SK-N-SH treated with all-trans-retinoic acid at 6 μM for 48 hours (cell line): ENCODE data around the gene HLF.

Source experiments
- ARNTL ChIP-seq: fragments of 450-650 bp; formaldehyde crosslinking; IDR thresholded peaks from 2 replicates; pipeline ENCODE4 v1.5.0; 2020; ENCODE audit warnings: low read depth, mild to moderate bottlenecking, moderate library complexity, borderline replicate concordance
- GLIS3 ChIP-seq: fragments of 250-450 bp; sonication (Bioruptor Pico); IDR thresholded peaks from 2 replicates; pipeline ENCODE4 v1.5.0; 2020; ENCODE audit warnings: mild to moderate bottlenecking, moderate library complexity
- OSR1 ChIP-seq: fragments of 250-450 bp; sonication (Bioruptor Pico); IDR thresholded peaks from 2 replicates; pipeline ENCODE4 v1.8.0; 2022; ENCODE audit warnings: moderate library complexity, mild to moderate bottlenecking, inconsistent platforms
- PPARA ChIP-seq: fragments of 250-450 bp; sonication (Bioruptor Pico); IDR thresholded peaks from 2 replicates; pipeline ENCODE4 v1.5.0; 2020; ENCODE audit warnings: mild to moderate bottlenecking, borderline replicate concordance
- RARB ChIP-seq: fragments of 250-450 bp; sonication (Bioruptor Pico); IDR thresholded peaks from 2 replicates; pipeline ENCODE4 v1.8.0; 2021; ENCODE audit warnings: mild to moderate bottlenecking, moderate library complexity
- SNAI2 ChIP-seq: fragments of 250-450 bp; sonication (Bioruptor Pico); IDR thresholded peaks from 2 replicates; pipeline ENCODE4 v1.5.0; 2020; ENCODE audit warnings: mild to moderate bottlenecking, moderate library complexity
- TOX ChIP-seq: fragments of 250-450 bp; sonication (Bioruptor Pico); IDR thresholded peaks from 2 replicates; pipeline ENCODE4 v1.8.0; 2021; ENCODE audit warnings: mild to moderate bottlenecking, moderate library complexity, borderline replicate concordance
- ZFP3 ChIP-seq: fragments of 250-450 bp; sonication (Bioruptor Pico); IDR thresholded peaks from 2 replicates; pipeline ENCODE4 v1.5.0; 2020; ENCODE audit warnings: mild to moderate bottlenecking, moderate library complexity
- ZNF565 ChIP-seq: fragments of 450-650 bp; formaldehyde crosslinking; conservative IDR thresholded peaks from 2 replicates; pipeline ENCODE4 v1.5.0; 2020; ENCODE audit warnings: low read depth, mild to moderate bottlenecking, moderate library complexity
- TF ChIP-seq, protein P1 (sequence below): fragments of 250-450 bp; sonication (Bioruptor Pico); IDR thresholded peaks from 2 replicates; pipeline ENCODE4 v1.5.1; 2020; ENCODE audit warnings: low read depth, mild to moderate bottlenecking, moderate library complexity
- TF ChIP-seq, protein P2 (sequence below): fragments of 250-450 bp; sonication (Bioruptor Pico); IDR thresholded peaks from 2 replicates; pipeline ENCODE4 v1.8.0; 2020; ENCODE audit warnings: mild to moderate bottlenecking, moderate library complexity, borderline replicate concordance

DNA sequence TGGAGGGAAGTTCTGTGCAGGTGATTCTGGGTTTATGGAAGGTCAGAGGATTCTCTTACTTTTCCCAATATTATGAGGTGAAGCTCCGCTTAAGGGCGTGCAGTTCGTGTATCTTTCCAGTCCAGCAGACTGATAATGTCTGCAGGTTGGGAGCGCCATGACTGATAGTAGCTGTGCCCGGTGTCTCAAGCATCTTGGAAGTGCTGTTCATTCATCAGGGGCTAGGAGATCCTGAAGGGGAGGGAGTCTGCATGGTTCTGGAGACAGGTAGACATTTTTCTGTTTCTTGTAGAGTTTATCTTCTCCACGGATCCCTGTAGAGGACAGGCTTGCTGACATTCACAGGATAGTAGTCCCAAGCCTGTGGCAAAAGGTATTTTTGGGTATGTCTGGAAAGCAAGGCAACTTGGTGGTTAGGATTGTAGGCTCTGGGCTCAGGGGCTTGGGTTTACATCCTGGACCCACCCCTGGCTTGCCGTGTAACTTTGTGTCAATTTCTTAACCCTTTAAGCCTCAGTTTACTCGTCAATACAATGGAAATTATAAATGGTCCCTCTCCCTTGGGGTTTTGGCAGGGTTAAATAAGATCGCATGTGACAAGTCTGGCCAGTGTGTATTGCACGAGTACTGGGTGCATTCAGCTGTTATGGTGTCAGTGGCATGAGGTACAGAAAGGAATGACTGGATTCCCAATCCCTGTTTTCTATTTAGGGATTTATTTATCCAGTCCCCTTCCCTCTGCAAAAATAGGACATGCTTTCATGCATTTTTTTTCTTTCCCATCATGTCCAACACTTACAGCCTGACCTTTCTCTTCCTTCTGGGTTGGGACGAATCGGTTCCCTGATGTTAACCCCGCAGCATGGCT is 8.2 kb downstream of the HLF start:
- TF ChIP-seq RARB (no peak), ZNF565 (CRISPR knock-in tag) (no peak), GLIS3 (CRISPR knock-in tag) (no peak), ARNTL (CRISPR knock-in tag) (no peak), ZFP3 (CRISPR knock-in tag) (no peak), TOX (CRISPR knock-in tag) (no peak), PPARA (no peak), OSR1 (no peak), SNAI2 (no peak)
- TF ChIP-seq, protein P1, sequence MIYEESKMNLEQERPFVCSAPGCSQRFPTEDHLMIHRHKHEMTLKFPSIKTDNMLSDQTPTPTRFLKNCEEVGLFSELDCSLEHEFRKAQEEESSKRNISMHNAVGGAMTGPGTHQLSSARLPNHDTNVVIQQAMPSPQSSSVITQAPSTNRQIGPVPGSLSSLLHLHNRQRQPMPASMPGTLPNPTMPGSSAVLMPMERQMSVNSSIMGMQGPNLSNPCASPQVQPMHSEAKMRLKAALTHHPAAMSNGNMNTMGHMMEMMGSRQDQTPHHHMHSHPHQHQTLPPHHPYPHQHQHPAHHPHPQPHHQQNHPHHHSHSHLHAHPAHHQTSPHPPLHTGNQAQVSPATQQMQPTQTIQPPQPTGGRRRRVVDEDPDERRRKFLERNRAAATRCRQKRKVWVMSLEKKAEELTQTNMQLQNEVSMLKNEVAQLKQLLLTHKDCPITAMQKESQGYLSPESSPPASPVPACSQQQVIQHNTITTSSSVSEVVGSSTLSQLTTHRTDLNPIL (CRISPR knock-in tag): no peak
- TF ChIP-seq, protein P2, sequence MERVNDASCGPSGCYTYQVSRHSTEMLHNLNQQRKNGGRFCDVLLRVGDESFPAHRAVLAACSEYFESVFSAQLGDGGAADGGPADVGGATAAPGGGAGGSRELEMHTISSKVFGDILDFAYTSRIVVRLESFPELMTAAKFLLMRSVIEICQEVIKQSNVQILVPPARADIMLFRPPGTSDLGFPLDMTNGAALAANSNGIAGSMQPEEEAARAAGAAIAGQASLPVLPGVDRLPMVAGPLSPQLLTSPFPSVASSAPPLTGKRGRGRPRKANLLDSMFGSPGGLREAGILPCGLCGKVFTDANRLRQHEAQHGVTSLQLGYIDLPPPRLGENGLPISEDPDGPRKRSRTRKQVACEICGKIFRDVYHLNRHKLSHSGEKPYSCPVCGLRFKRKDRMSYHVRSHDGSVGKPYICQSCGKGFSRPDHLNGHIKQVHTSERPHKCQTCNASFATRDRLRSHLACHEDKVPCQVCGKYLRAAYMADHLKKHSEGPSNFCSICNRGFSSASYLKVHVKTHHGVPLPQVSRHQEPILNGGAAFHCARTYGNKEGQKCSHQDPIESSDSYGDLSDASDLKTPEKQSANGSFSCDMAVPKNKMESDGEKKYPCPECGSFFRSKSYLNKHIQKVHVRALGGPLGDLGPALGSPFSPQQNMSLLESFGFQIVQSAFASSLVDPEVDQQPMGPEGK (CRISPR knock-in tag): no peak
